ENCODE measurements around the gene ZNF432. TPM values are rescaled to one million over a fixed set of nuclear protein-coding genes. Genes with fewer than 3 reads are reported as not detected.

ZNF432 gene
- total and polyA plus RNA-seq, 2 of the 13 experiments (the other 11 are each of a cell fraction or from before 2014, with no cell fraction given), result 4.1 to 8.7 TPM

GRCh38 chr19:52034051-52034728 lies 14.4 kb downstream of the ZNF432 start (continued):
- TF ChIP-seq ZNF10 (CRISPR knock-in tag; IDR thresholded peaks at IDR 0.05; ENCODE audit: borderline replicate concordance, low read depth), result no peak
- TF ChIP-seq TFDP1 (CRISPR knock-in tag; IDR thresholded peaks at IDR 0.05; ENCODE audit: borderline replicate concordance), result no peak
- no peak for TF ChIP-seq EEA1 (CRISPR knock-in tag; IDR thresholded peaks at IDR 0.05; ENCODE audit: borderline replicate concordance)
- TF ChIP-seq PLSCR1 (CRISPR knock-in tag; IDR thresholded peaks at IDR 0.05; ENCODE audit: borderline replicate concordance), result no peak

GRCh38 chr19:52028780-52029123 lies 19.9 kb downstream of the ZNF432 start:
- CTCF ChIA-PET (ENCODE audit: low intra/inter-chr PET ratio, low total read pairs), result no interaction called here
- H4K20me1 ChIP-seq (ENCODE audit: insufficient read depth, low read length), result no peaks in the 10 kb centered on the region; the same call in 1 of the 2 replicates
- POLR2A ChIA-PET, result interaction anchor here (0.7 to 1.3 kb wide), 5 partner anchors 9 to 161 kb away, joined by 3 to 10 read pairs (median 4); partner anchors contain the start of genes PPP2R1A and ZNF432
- peaks cover 25% of the 10 kb centered on the region for H3K9me3 ChIP-seq (ENCODE audit: low read length)
- TF ChIP-seq ZSCAN9 (CRISPR knock-in tag; IDR thresholded peaks at IDR 0.05; ENCODE audit: borderline replicate concordance) (no peak), ELF3 (CRISPR knock-in tag; IDR thresholded peaks at IDR 0.05) (no peak), ZNF737 (CRISPR knock-in tag; IDR thresholded peaks at IDR 0.05; ENCODE audit: borderline replicate concordance) (no peak), RORA (CRISPR knock-in tag; IDR thresholded peaks at IDR 0.05) (0 out of 2 replicates have a peak, but pooled peaks have one; percentile 50), SATB2 (CRISPR knock-in tag; IDR thresholded peaks at IDR 0.05) (no peak)
- H2AFZ ChIP-seq (ENCODE audit: low read length), result peak overlapping the region; percentile 42
- in situ Hi-C loops (cut with HindIII; ENCODE audit: extremely low pct_ligation_motif_present, low pct_unique_long_range_greater_than_20kb), result no loop called here
- ATAC-seq (peak; percentile 40), FAIRE-seq (no peak), DNase-seq (ENCODE audit: low spot score) (no peak)
- TSS peak; percentile 76 for BruUV-seq (replicated peaks)
- H3K4me3 ChIP-seq (replicated peaks in 1 of 3; ENCODE audit: insufficient read depth in 1 of 3, low read depth in 2 of 3, low read length in 3 of 3), result peak overlapping the region; percentile 89 to 100 (median 95)
- 19% methylated on average over 5 of the region's 5 CpGs for WGBS (ENCODE audit: low lambda C conversion rate)
- peak overlapping the region; percentile 84 for H3K4me2 ChIP-seq (ENCODE audit: low read depth, low read length)
- intact Hi-C loops (cut with micrococcal nuclease; ENCODE audit: unreplicated experiment), result no loop called here
- H3K27ac ChIP-seq (ENCODE audit: extremely low read length, insufficient read depth, low read length), result peak overlapping the region; percentile 97
- no peaks in the 10 kb centered on the region; a peak in 2 of 5 replicates for H3K27me3 ChIP-seq (ENCODE audit: control insufficient read depth in 1 of 2, insufficient read depth in 2 of 2, low read length in 2 of 2)
- H3K36me3 ChIP-seq (replicated peaks in 1 of 2; ENCODE audit: control insufficient read depth in 1 of 2, insufficient read depth in 2 of 2, low read length in 2 of 2), result peaks cover 4 to 21% of the 10 kb centered on the region in 2 experiments
- H3K4me1 ChIP-seq (ENCODE audit: insufficient read depth, low read length), result peaks cover 44% of the 10 kb centered on the region
- H3K79me2 ChIP-seq (ENCODE audit: insufficient read depth, low read length), result peaks cover 39% of the 10 kb centered on the region
- peak overlapping the region; percentile 97 for H3K9ac ChIP-seq (ENCODE audit: insufficient read depth, low read depth, low read length)
